K562 (cell line): ENCODE measurements around the gene BCL10. TPM values are rescaled to one million over a fixed set of nuclear protein-coding genes. Genes with fewer than 3 reads are reported as not detected.

ENCODE experiments used
- ATAC-seq: fragments of 200-7000 bp; cut with Tn5 transposase; 3 replicates; pipeline ENCODE4 v1.9.1; 2020; ENCODE audit warnings: moderate library complexity
- BruUV-seq: library from RNA; stranded (reverse); fragments of 400-500 nt; replicated peaks from 2 replicates; lab custom pipeline; 2021; lab: Mats Ljungman, UMichigan
- CTCF ChIA-PET: fragments of 300-600 bp; formaldehyde crosslinking; extraction: SDS; loops from one replicate; lab custom pipeline; 2021; ENCODE audit warnings: low intra/inter-chr PET ratio; lab: Yijun Ruan, JAX
- POLR2A ChIA-PET: fragments of 300-600, 350-650 bp; sonication (Branson Sonifier 250); formaldehyde crosslinking; extraction: SDS; loops from one replicate; lab custom pipeline; 2021; ENCODE audit warnings: antibody characterized with exemption, inconsistent platforms; lab: Yijun Ruan, JAX
- DNase-seq, 4 experiments: peaks; one replicate each; pipeline versions ENCODE4 v3.0.0 to v3.0.0-alpha.2; 2011 to 2018; ENCODE audit warnings: low spot score in 3 of 4, mixed read lengths in 3 of 4; ENCODE audit errors: extremely low read depth in 1 of 4
- FAIRE-seq: peaks from 2 replicates; lab custom pipeline; 2011; peaks lifted over from hg19 to GRCh38; lab: Jason Lieb, UNC
- H2AFZ ChIP-seq: 2 replicates; pipeline ENCODE4 v1.6.0; 2011; ENCODE audit warnings: low read depth, low read length, control low read depth, inconsistent platforms
- H3K27ac ChIP-seq: fragments of 200-600 bp; 3 replicates; pipeline ENCODE4 v1.8.0; 2011; ENCODE audit warnings: low read depth, mild to moderate bottlenecking, control low read depth, inconsistent platforms, low read length, moderate library complexity, mixed read lengths; ENCODE audit errors: extremely low read depth
- H3K27me3 ChIP-seq, 2 experiments: fragments of 300-600 bp in 1 of 2; 2 replicates in 1 of 2; 3 replicates in 1 of 2; pipeline versions ENCODE4 v1.6.0 to v1.8.0; 2011; ENCODE audit warnings: inconsistent platforms in 2 of 2, low read length in 2 of 2, mild to moderate bottlenecking in 1 of 2, mixed read lengths in 1 of 2, moderate library complexity in 1 of 2; ENCODE audit not compliant: control insufficient read depth in 2 of 2, insufficient read depth in 2 of 2
- H3K36me3 ChIP-seq: fragments of 300-600 bp; 3 replicates; pipeline ENCODE4 v1.8.0; 2011; ENCODE audit warnings: mild to moderate bottlenecking, low read length, inconsistent platforms; ENCODE audit not compliant: control insufficient read depth, insufficient read depth
- H3K4me1 ChIP-seq, 2 experiments: fragments of 200-600 bp in 1 of 2; replicated peaks in 1 of 2; 2 replicates in 1 of 2; 3 replicates in 1 of 2; pipeline versions ENCODE4 v1.5.1 to v1.8.0; 2011; ENCODE audit warnings: inconsistent platforms in 2 of 2, low read length in 2 of 2, mild to moderate bottlenecking in 1 of 2, mixed read lengths in 1 of 2, moderate library complexity in 1 of 2; ENCODE audit not compliant: control insufficient read depth in 2 of 2, insufficient read depth in 2 of 2
- H3K4me2 ChIP-seq: 2 replicates; pipeline ENCODE4 v1.6.1; 2011; ENCODE audit warnings: low read length, control low read depth, inconsistent platforms, mixed read lengths; ENCODE audit not compliant: insufficient read depth
- H3K4me3 ChIP-seq: fragments of 200-600 bp; sonication (generic), shearing (Covaris generic); 2 replicates; pipeline ENCODE4 v1.5.1; 2016; ENCODE audit warnings: control low read depth, inconsistent platforms
- H3K79me2 ChIP-seq: fragments of 200-600 bp; 3 replicates; pipeline ENCODE4 v1.8.0; 2011; ENCODE audit warnings: low read length, inconsistent platforms; ENCODE audit not compliant: control insufficient read depth, insufficient read depth
- H3K9ac ChIP-seq, 2 experiments: 2 replicates each; pipeline versions ENCODE4 v1.6.0 to v1.6.1; 2011; ENCODE audit warnings: low read depth in 2 of 2, low read length in 2 of 2, control low read depth in 1 of 2, inconsistent platforms in 1 of 2, mild to moderate bottlenecking in 1 of 2, mixed read lengths in 1 of 2; ENCODE audit not compliant: insufficient read depth in 1 of 2
- H3K9me1 ChIP-seq: one replicate; pipeline ENCODE4 v1.6.0; 2011; ENCODE audit warnings: inconsistent platforms, mild to moderate bottlenecking, low read length, moderate library complexity; ENCODE audit not compliant: control insufficient read depth, insufficient read depth
- H3K9me3 ChIP-seq: replicated peaks from 2 replicates; pipeline ENCODE4 v1.5.1; 2011; ENCODE audit warnings: low read depth, low read length, inconsistent platforms; ENCODE audit not compliant: control insufficient read depth, insufficient read depth
- H4K20me1 ChIP-seq: replicated peaks from 2 replicates; pipeline ENCODE4 v1.6.1; 2011; ENCODE audit warnings: low read length, inconsistent platforms, mixed read lengths; ENCODE audit not compliant: control insufficient read depth, insufficient read depth
- ELF4 ChIP-seq: fragments of 450-650 bp; formaldehyde crosslinking; IDR thresholded peaks from 2 replicates; pipeline ENCODE4 v1.4.0; 2022; ENCODE audit warnings: missing genetic modification characterization
- ETV1 ChIP-seq: fragments of 450-650 bp; conservative IDR thresholded peaks from 2 replicates; pipeline ENCODE4 v1.6.1; 2016; ENCODE audit warnings: missing genetic modification characterization, control low read depth, low read depth, missing compliant biosample characterization
- FOXK1 ChIP-seq: sonication (generic); formaldehyde crosslinking; IDR thresholded peaks from 2 replicates; pipeline ENCODE4 v1.8.0; 2022; ENCODE audit warnings: missing genetic modification reagents, mild to moderate bottlenecking, borderline replicate concordance
- NCOA2 ChIP-seq, 2 experiments: fragments of 450-650 bp; IDR thresholded peaks; 2 replicates each; pipeline ENCODE4 v1.6.1; 2018; ENCODE audit warnings: mild to moderate bottlenecking in 2 of 2, moderate library complexity in 1 of 2; ENCODE audit not compliant: partially characterized antibody in 2 of 2
- NFRKB ChIP-seq: fragments of 450-650 bp; IDR thresholded peaks from 2 replicates; pipeline ENCODE4 v1.6.1; 2016; ENCODE audit warnings: low read depth
- SAFB ChIP-seq: fragments of 200-400 bp; formaldehyde crosslinking; IDR thresholded peaks from 2 replicates; pipeline ENCODE4 v1.6.1; 2017; ENCODE audit warnings: low read depth, low read length, borderline replicate concordance
- THAP12 ChIP-seq: fragments of 250-450 bp; sonication (Bioruptor Pico); IDR thresholded peaks from 2 replicates; pipeline ENCODE4 v1.9.0; 2021; ENCODE audit warnings: mild to moderate bottlenecking, inconsistent platforms
- TRIM25 ChIP-seq: fragments of 450-650 bp; IDR thresholded peaks from 2 replicates; pipeline ENCODE4 v1.7.0; 2016; ENCODE audit warnings: borderline replicate concordance
- TSC22D4 ChIP-seq: fragments of 450-650 bp; IDR thresholded peaks from 2 replicates; pipeline ENCODE4 v1.6.1; 2016; ENCODE audit warnings: missing genetic modification characterization, missing biosample characterization, control low read depth
- ZBTB8A ChIP-seq: fragments of 450-650 bp; IDR thresholded peaks from 2 replicates; pipeline ENCODE4 v1.6.1; 2018; ENCODE audit warnings: mild to moderate bottlenecking, moderate library complexity; ENCODE audit not compliant: partially characterized antibody
- ZNF134 ChIP-seq: fragments of 250-450 bp; sonication (Bioruptor Pico); conservative IDR thresholded peaks from 2 replicates; pipeline ENCODE4 v1.4.0; 2020
- ZNF24 ChIP-seq: fragments of 450-650 bp; IDR thresholded peaks from 2 replicates; pipeline ENCODE4 v1.6.1; 2016
- WGBS: fragments of 100-300 bp; shearing (Covaris generic); methylation state at CpG from one replicate; pipeline ENCODE4 v1.1.6; 2016; ENCODE audit warnings: low coverage, mixed read lengths; ENCODE audit not compliant: insufficient coverage; ENCODE audit errors: missing lambda C conversion rate; 5-methylcytosine and 5-hydroxymethylcytosine counted together
- in situ Hi-C: fragments of 300-500 bp; cut with MboI; formaldehyde crosslinking; loops from 4 replicates; pipeline ENCODE4 v1.15.0; 2018; ENCODE audit warnings: inconsistent platforms, mixed read lengths
- intact Hi-C: fragments of 100-400 bp; cut with micrococcal nuclease; formaldehyde crosslinking; loops from 2 replicates; pipeline ENCODE4 v1.14.2; 2022
- polyA plus RNA-seq, 8 experiments: library from polyadenylated mRNA; depleted of rRNA in 4 of 8; stranded (reverse) in 5 of 8; unstranded in 3 of 8; fragments of >200 nt; fragmentation: Nextera tagmentation in 2 of 8; fragmentation: Illumina TruSeq in 1 of 8; extraction: Ambion mirVana in 2 of 8; extraction: Trizol in 1 of 8; gene quantifications; 2 replicates each; pipeline versions ENCODE4 v1.2.1 to v1.2.3, GENCODE V29; 2011 to 2014; ENCODE audit warnings: inconsistent platforms in 1 of 8, missing spikeins in 1 of 8
- total RNA-seq, 7 experiments: library from RNA; depleted of rRNA in 6 of 7; stranded (reverse); fragments of >200 nt in 6 of 7; fragmentation: Illumina TruSeq in 2 of 7; extraction: Trizol in 2 of 7; gene quantifications; 2 replicates each; pipeline versions ENCODE4 v1.2.1 to v1.2.3, GENCODE V29; 2011 to 2021; ENCODE audit warnings: low replicate concordance in 1 of 7
- TF ChIP-seq, protein P1 (sequence below), 2 experiments: fragments of 450-650 bp; IDR thresholded peaks; 2 replicates each; pipeline ENCODE4 v1.6.1; 2016

Gene BCL10
- total and polyA plus RNA-seq, 9 of the 15 experiments (the other 6 are each of a cell fraction or from before 2014, with no cell fraction given) = 8.0 to 19.4 (median 12.3) TPM

- CTCF ChIA-PET = no interaction called here
- DNase-seq (peak; percentile 20 to 82 (median 53)), FAIRE-seq (peak; percentile 91), ATAC-seq (peak; percentile 65)
- Histone ChIP-seq H3K4me2 (peak overlapping the region; percentile 71), H4K20me1 (no peaks in the 10 kb centered on the region), H3K36me3 (peaks cover 14% of the 10 kb centered on the region), H3K27ac (peak overlapping the region; percentile 76), H3K27me3 (peaks cover 0 to 3% of the 10 kb centered on the region in 2 experiments; a peak in 2 of 5 replicates), H3K4me3 (0 out of 2 replicates have a peak overlapping the region, but pooled peaks have one; percentile 2), H2AFZ (peak overlapping the region; percentile 76), H3K4me1 (peaks cover 16 to 20% of the 10 kb centered on the region in 2 experiments; a peak in 4 of 5 replicates), H3K9ac (peak overlapping the region; percentile 16 to 48; a peak in 3 of 4 replicates), H3K79me2 (peaks cover 24% of the 10 kb centered on the region), H3K9me1 (no peaks in the 10 kb centered on the region), H3K9me3 (no peaks in the 10 kb centered on the region)
- intact Hi-C loops (no loop called here), in situ Hi-C loops (no loop called here)
- BruUV-seq = no TSS peak
- POLR2A ChIA-PET = no interaction called here
- 0% methylated on average over 2 of the region's 2 CpGs for WGBS
- TF ChIP-seq, protein P1, sequence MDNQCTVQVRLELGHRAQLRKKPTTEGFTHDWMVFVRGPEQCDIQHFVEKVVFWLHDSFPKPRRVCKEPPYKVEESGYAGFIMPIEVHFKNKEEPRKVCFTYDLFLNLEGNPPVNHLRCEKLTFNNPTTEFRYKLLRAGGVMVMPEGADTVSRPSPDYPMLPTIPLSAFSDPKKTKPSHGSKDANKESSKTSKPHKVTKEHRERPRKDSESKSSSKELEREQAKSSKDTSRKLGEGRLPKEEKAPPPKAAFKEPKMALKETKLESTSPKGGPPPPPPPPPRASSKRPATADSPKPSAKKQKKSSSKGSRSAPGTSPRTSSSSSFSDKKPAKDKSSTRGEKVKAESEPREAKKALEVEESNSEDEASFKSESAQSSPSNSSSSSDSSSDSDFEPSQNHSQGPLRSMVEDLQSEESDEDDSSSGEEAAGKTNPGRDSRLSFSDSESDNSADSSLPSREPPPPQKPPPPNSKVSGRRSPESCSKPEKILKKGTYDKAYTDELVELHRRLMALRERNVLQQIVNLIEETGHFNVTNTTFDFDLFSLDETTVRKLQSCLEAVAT (IDR thresholded peaks at IDR 0.05) = peak; percentile 54 to 55; a peak in 1 of 4 replicates
- TF ChIP-seq ETV1 (tag) (peak; percentile 96), NCOA2 (IDR thresholded peaks at IDR 0.05; ENCODE audit: partially characterized antibody in 2 of 2) (no peak), NFRKB (no peak), ZNF24 (no peak), ELF4 (CRISPR knock-in tag) (peak; percentile 63; the same call in 1 of the 2 replicates), TSC22D4 (tag) (no peak), FOXK1 (CRISPR knock-in tag) (no peak), SAFB (no peak), ZBTB8A (no peak), THAP12 (CRISPR knock-in tag) (no peak), ZNF134 (CRISPR knock-in tag) (no peak), TRIM25 (no peak)
Observed at GRCh38 chr1:85278853-85279314, 2.5 kb upstream of the BCL10 start.
